Neural cell (in vitro differentiated cells): ENCODE data around the gene PLA2G4C. TPM values are rescaled to one million over a fixed set of nuclear protein-coding genes. Genes with fewer than 3 reads are reported as not detected.

Experiments used
- H2AFZ ChIP-seq: fragments of 200-600, 300-800 bp; sonication (generic), shearing (Covaris generic); 2 replicates; pipeline ENCODE4 v1.6.0; 2014; ENCODE audit warnings: low read depth, mild to moderate bottlenecking, antibody characterized with exemption, low read length, moderate library complexity
- H3F3A ChIP-seq: fragments of 200-600 bp; shearing (Covaris generic); 2 replicates; pipeline ENCODE4 v1.6.1; 2016; ENCODE audit warnings: mild to moderate bottlenecking, moderate library complexity, mixed read lengths, antibody characterized with exemption, low read length; ENCODE audit not compliant: insufficient read depth, poor library complexity, severe bottlenecking
- H3K27ac ChIP-seq: fragments of 200-600, 300-800 bp; sonication (generic), shearing (Covaris generic); 2 replicates; pipeline ENCODE4 v1.5.1; 2014; ENCODE audit warnings: mild to moderate bottlenecking, low read length, moderate library complexity
- H3K27me3 ChIP-seq: fragments of 300-800, 200-600 bp; sonication (generic), shearing (Covaris generic); 2 replicates; pipeline ENCODE4 v1.6.0; 2014; ENCODE audit warnings: mild to moderate bottlenecking, low read depth, low read length, moderate library complexity; ENCODE audit not compliant: insufficient read depth
- H3K36me3 ChIP-seq: fragments of 300-800, 200-600 bp; sonication (generic), shearing (Covaris generic); 2 replicates; pipeline ENCODE4 v1.5.1; 2014; ENCODE audit warnings: mild to moderate bottlenecking, antibody characterized with exemption, low read length, moderate library complexity; ENCODE audit not compliant: insufficient read depth
- H3K4me2 ChIP-seq: fragments of 300-800, 200-600 bp; sonication (generic), shearing (Covaris generic); 2 replicates; pipeline ENCODE4 v1.6.0; 2014; ENCODE audit warnings: mild to moderate bottlenecking, low read length
- H3K4me3 ChIP-seq: fragments of 300-800, 200-600 bp; sonication (generic), shearing (Covaris generic); 2 replicates; pipeline ENCODE4 v1.5.1; 2014; ENCODE audit warnings: mild to moderate bottlenecking, low read length, moderate library complexity
- H3K79me2 ChIP-seq: fragments of 200-600 bp; shearing (Covaris generic); replicated peaks from 2 replicates; pipeline ENCODE4 v1.6.0; 2014; ENCODE audit warnings: mild to moderate bottlenecking, low read length, moderate library complexity; ENCODE audit not compliant: insufficient read depth
- H3K9ac ChIP-seq: fragments of 300-800, 200-600 bp; sonication (generic), shearing (Covaris generic); 2 replicates; pipeline ENCODE4 v1.6.1; 2016; ENCODE audit warnings: mild to moderate bottlenecking, low read length, mixed read lengths
- H3K9me2 ChIP-seq: fragments of 200-600 bp; shearing (Covaris generic); 2 replicates; pipeline ENCODE4 v1.6.1; 2016; ENCODE audit warnings: mild to moderate bottlenecking, low read length, mixed read lengths; ENCODE audit not compliant: insufficient read depth
- H3K9me3 ChIP-seq: fragments of 200-600, 300-800 bp; sonication (generic), shearing (Covaris generic); 2 replicates; pipeline ENCODE4 v1.6.1; 2016; ENCODE audit warnings: mild to moderate bottlenecking, mixed run types, low read length, moderate library complexity, mixed read lengths
- H4K20me1 ChIP-seq: fragments of 200-600 bp; shearing (Covaris generic); 2 replicates; pipeline ENCODE4 v1.6.1; 2016; ENCODE audit warnings: mild to moderate bottlenecking, mixed run types; ENCODE audit not compliant: insufficient read depth
- EP300 ChIP-seq: fragments of 450-650 bp; conservative IDR thresholded peaks from 2 replicates; pipeline ENCODE4 v1.6.1; 2014; ENCODE audit warnings: antibody characterized with exemption, mild to moderate bottlenecking, moderate library complexity; ENCODE audit not compliant: poor library complexity, severe bottlenecking
- EZH2 ChIP-seq: fragments of 200-600, 300-800 bp; shearing (Covaris generic), sonication (generic); IDR thresholded peaks from 2 replicates; pipeline ENCODE4 v1.6.1; 2014; ENCODE audit warnings: antibody characterized with exemption, low read length, borderline replicate concordance, mild to moderate bottlenecking; ENCODE audit not compliant: insufficient read depth, poor library complexity, severe bottlenecking
- MXI1 ChIP-seq: fragments of 450-650 bp; conservative IDR thresholded peaks from 2 replicates; pipeline ENCODE4 v1.6.1; 2014; ENCODE audit warnings: antibody characterized with exemption, mild to moderate bottlenecking; ENCODE audit not compliant: poor library complexity, severe bottlenecking
- POLR2AphosphoS5 ChIP-seq: IDR thresholded peaks from 2 replicates; pipeline ENCODE4 v1.6.1; 2012
- RAD21 ChIP-seq: fragments of 450-650 bp; conservative IDR thresholded peaks from 2 replicates; pipeline ENCODE4 v1.6.1; 2014; ENCODE audit warnings: antibody characterized with exemption, mild to moderate bottlenecking, moderate library complexity
- SMC3 ChIP-seq: fragments of 450-650 bp; conservative IDR thresholded peaks from 2 replicates; pipeline ENCODE4 v1.6.1; 2014; ENCODE audit warnings: antibody characterized with exemption, mild to moderate bottlenecking, moderate library complexity; ENCODE audit not compliant: poor library complexity
- TAF1 ChIP-seq: IDR thresholded peaks from 2 replicates; pipeline ENCODE4 v1.6.1; 2012; ENCODE audit warnings: low read depth
- polyA plus RNA-seq: library from polyadenylated mRNA; depleted of rRNA; stranded (reverse); fragments of >200 nt; gene quantifications from 2 replicates; pipeline ENCODE4 v1.2.3, GENCODE V29; 2014
- TF ChIP-seq, protein P1 (sequence below): fragments of 450-650 bp; IDR thresholded peaks from 2 replicates; pipeline ENCODE4 v1.5.1; 2014; ENCODE audit warnings: antibody characterized with exemption, mild to moderate bottlenecking, moderate library complexity; ENCODE audit not compliant: poor library complexity, severe bottlenecking
- TF ChIP-seq, protein P2 (sequence below): IDR thresholded peaks from 2 replicates; pipeline ENCODE4 v1.6.1; 2012; ENCODE audit warnings: borderline replicate concordance

PLA2G4C gene
- polyA plus RNA-seq, 1 donor from 2014 or later: 8.6 TPM

DNA sequence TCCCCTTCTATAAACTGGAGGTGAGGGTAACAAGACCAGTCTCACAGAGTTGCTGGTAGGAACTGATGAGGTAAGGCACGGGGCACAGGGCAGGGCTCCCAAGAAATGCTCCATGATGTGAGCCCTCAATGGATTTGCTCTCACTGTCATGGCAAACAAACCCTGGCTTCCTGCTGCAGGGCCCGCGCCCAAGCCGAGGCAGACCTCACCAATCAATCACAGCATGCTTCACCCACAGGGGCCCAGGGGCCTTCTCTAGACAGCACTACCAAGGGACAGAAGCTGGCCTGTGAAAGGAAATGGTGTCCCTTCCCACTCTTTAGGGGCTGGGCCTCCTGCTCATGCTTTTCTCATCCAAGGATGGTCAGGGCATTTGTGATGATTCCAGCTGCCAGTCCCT, 25.9 kb upstream of the PLA2G4C start:
- Histone ChIP-seq H4K20me1 (no peaks in the 10 kb centered on the region), H3K36me3 (no peaks in the 10 kb centered on the region), H3K9me3 (no peaks in the 10 kb centered on the region), H3K9ac (no peak overlapping the region), H3K9me2 (no peaks in the 10 kb centered on the region), H3F3A (no peaks in the 10 kb centered on the region), H3K79me2 (no peaks in the 10 kb centered on the region), H3K4me3 (no peak overlapping the region), H3K27ac (no peak overlapping the region), H3K27me3 (no peaks in the 10 kb centered on the region), H2AFZ (no peak overlapping the region), H3K4me2 (no peak overlapping the region)
- TF ChIP-seq EZH2 (no peak), RAD21 (no peak)

DNA sequence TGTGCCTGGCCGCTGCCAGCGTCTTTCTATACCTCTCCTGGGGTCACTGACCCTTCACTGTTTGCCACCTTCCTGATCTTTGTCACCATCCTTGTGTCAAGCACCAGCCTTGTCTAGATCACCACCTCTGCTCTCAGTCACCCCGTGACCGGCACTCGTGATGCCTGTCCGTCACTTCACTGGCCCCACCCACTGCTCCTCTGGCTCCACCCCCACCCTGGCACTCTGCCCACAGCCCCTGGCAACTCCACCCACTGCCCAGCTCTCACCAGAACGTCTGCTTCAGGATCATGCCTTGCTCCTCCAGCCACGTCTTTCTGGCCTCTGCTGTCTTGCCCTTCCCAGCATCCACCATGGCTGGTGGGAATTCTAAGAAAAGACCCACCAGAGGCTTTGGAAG, 24.8 kb upstream of the PLA2G4C start:
- no peaks in the 10 kb centered on the region for H3K9me3 ChIP-seq
- TF ChIP-seq TAF1: no peak
- no peak for TF ChIP-seq EZH2
- no peak for TF ChIP-seq EP300
- no peak for TF ChIP-seq SMC3
- no peak for TF ChIP-seq POLR2AphosphoS5
- TF ChIP-seq, protein P1, sequence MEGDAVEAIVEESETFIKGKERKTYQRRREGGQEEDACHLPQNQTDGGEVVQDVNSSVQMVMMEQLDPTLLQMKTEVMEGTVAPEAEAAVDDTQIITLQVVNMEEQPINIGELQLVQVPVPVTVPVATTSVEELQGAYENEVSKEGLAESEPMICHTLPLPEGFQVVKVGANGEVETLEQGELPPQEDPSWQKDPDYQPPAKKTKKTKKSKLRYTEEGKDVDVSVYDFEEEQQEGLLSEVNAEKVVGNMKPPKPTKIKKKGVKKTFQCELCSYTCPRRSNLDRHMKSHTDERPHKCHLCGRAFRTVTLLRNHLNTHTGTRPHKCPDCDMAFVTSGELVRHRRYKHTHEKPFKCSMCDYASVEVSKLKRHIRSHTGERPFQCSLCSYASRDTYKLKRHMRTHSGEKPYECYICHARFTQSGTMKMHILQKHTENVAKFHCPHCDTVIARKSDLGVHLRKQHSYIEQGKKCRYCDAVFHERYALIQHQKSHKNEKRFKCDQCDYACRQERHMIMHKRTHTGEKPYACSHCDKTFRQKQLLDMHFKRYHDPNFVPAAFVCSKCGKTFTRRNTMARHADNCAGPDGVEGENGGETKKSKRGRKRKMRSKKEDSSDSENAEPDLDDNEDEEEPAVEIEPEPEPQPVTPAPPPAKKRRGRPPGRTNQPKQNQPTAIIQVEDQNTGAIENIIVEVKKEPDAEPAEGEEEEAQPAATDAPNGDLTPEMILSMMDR: no peak
- TF ChIP-seq MXI1: no peak
- TF ChIP-seq RAD21: no peak
- H3K4me3 ChIP-seq: no peak overlapping the region
- H3K9me2 ChIP-seq: no peaks in the 10 kb centered on the region
- H3K27me3 ChIP-seq: no peaks in the 10 kb centered on the region
- no peak overlapping the region for H3K4me2 ChIP-seq
- no peak overlapping the region for H2AFZ ChIP-seq
- H3K79me2 ChIP-seq: no peaks in the 10 kb centered on the region
- H4K20me1 ChIP-seq: no peaks in the 10 kb centered on the region
- H3K36me3 ChIP-seq: no peaks in the 10 kb centered on the region
- no peak overlapping the region for H3K9ac ChIP-seq
- H3F3A ChIP-seq: no peaks in the 10 kb centered on the region
- H3K27ac ChIP-seq: no peak overlapping the region

DNA sequence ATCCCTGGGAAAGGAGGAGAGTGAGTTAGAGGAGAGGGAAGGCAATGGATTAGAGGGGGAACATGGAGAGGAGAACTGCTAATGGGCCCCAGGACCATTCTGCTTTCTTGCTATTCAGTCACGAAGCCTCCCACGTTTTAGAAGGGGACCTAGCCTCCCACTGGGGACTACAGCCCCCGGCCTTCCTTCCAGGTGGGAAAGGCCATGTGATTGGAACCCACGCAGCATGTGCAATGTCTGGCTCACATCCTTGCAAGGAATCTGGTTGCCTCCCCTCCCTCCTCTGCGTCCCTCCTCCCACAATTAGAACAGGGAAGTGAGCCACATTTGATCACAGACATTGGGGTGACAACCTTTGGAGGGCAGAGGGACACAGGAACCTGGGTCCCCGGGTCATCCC, 22.5 kb upstream of the PLA2G4C start:
- no peaks in the 10 kb centered on the region for H3F3A ChIP-seq
- no peaks in the 10 kb centered on the region for H3K36me3 ChIP-seq
- no peaks in the 10 kb centered on the region for H3K27me3 ChIP-seq
- no peak overlapping the region for H2AFZ ChIP-seq
- no peaks in the 10 kb centered on the region for H3K79me2 ChIP-seq
- H3K9ac ChIP-seq: no peak overlapping the region
- no peak for TF ChIP-seq TAF1
- H3K27ac ChIP-seq: no peak overlapping the region
- no peak overlapping the region for H3K4me2 ChIP-seq
- H4K20me1 ChIP-seq: no peaks in the 10 kb centered on the region
- no peaks in the 10 kb centered on the region for H3K9me2 ChIP-seq
- H3K4me3 ChIP-seq: no peak overlapping the region
- H3K9me3 ChIP-seq: no peaks in the 10 kb centered on the region

DNA sequence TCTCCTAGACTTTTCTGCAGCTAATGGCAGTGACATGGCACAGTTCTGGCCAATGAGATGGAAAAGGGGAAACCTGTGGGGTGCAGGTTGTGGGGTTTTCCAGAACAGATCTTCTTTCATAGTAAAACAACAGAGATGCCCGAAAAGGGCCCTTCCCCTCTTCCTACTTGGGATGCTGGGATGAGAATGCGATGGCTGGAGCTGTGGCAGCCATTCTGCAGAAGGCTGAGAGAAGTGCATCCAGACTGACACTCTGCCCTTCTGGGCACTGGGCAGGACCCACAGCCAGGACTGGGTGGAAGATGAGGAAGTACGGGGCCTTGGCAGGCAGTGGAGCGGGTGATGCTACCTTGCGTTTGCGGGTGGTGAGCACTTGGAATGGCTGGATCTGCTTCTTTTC, 16.9 kb upstream of the PLA2G4C start:
- H3K9me3 ChIP-seq: no peaks in the 10 kb centered on the region
- H3K79me2 ChIP-seq: no peaks in the 10 kb centered on the region
- H2AFZ ChIP-seq: no peak overlapping the region
- no peak overlapping the region for H3K4me3 ChIP-seq
- H3K9me2 ChIP-seq: no peaks in the 10 kb centered on the region
- no peak overlapping the region for H3K9ac ChIP-seq
- H3K27ac ChIP-seq: no peak overlapping the region
- no peak overlapping the region for H3K4me2 ChIP-seq
- H4K20me1 ChIP-seq: no peaks in the 10 kb centered on the region
- peaks cover 4% of the 10 kb centered on the region for H3K36me3 ChIP-seq
- no peaks in the 10 kb centered on the region for H3K27me3 ChIP-seq
- TF ChIP-seq, protein P2, sequence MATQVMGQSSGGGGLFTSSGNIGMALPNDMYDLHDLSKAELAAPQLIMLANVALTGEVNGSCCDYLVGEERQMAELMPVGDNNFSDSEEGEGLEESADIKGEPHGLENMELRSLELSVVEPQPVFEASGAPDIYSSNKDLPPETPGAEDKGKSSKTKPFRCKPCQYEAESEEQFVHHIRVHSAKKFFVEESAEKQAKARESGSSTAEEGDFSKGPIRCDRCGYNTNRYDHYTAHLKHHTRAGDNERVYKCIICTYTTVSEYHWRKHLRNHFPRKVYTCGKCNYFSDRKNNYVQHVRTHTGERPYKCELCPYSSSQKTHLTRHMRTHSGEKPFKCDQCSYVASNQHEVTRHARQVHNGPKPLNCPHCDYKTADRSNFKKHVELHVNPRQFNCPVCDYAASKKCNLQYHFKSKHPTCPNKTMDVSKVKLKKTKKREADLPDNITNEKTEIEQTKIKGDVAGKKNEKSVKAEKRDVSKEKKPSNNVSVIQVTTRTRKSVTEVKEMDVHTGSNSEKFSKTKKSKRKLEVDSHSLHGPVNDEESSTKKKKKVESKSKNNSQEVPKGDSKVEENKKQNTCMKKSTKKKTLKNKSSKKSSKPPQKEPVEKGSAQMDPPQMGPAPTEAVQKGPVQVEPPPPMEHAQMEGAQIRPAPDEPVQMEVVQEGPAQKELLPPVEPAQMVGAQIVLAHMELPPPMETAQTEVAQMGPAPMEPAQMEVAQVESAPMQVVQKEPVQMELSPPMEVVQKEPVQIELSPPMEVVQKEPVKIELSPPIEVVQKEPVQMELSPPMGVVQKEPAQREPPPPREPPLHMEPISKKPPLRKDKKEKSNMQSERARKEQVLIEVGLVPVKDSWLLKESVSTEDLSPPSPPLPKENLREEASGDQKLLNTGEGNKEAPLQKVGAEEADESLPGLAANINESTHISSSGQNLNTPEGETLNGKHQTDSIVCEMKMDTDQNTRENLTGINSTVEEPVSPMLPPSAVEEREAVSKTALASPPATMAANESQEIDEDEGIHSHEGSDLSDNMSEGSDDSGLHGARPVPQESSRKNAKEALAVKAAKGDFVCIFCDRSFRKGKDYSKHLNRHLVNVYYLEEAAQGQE: no peak
- TF ChIP-seq, protein P1: no peak
- no peak for TF ChIP-seq EZH2
- no peak for TF ChIP-seq RAD21
- no peak for TF ChIP-seq SMC3
- TF ChIP-seq POLR2AphosphoS5: no peak
- no peak for TF ChIP-seq TAF1
- TF ChIP-seq EP300: no peak
- H3F3A ChIP-seq: no peaks in the 10 kb centered on the region
